Esophagus squamous epithelium (tissue), 5 donors: Measurements from ENCODE around the gene CLCN7. TPM values are rescaled to one million over a fixed set of nuclear protein-coding genes. Genes with fewer than 3 reads are reported as not detected.

Experiments
- DNase-seq: peaks from one replicate; lab custom pipeline; 2025; lab: John Stamatoyannopoulos, UW
- H3K27ac ChIP-seq, 4 donors: fragments of 200-600 bp; sonication (generic); one replicate each; pipeline ENCODE4 v1.5.1; 2016 to 2019; ENCODE audit warnings: mild to moderate bottlenecking in 1 of 4
- H3K27me3 ChIP-seq, 4 donors: fragments of 200-600 bp; sonication (generic); 1 replicate in 3 of 4; 2 replicates in 1 of 4; pipeline versions ENCODE4 v1.5.1 to v1.6.0; 2017 to 2021; ENCODE audit warnings: antibody characterized with exemption in 1 of 4
- H3K36me3 ChIP-seq, 3 donors: fragments of 200-600 bp; sonication (generic); one replicate each; pipeline ENCODE4 v1.5.1; 2016 to 2019
- H3K4me1 ChIP-seq, 3 donors: fragments of 200-600 bp; sonication (generic); one replicate each; pipeline ENCODE4 v1.5.1; 2017 to 2019
- H3K4me3 ChIP-seq, 4 donors: fragments of 200-600 bp; sonication (generic); 1 replicate in 3 of 4; 2 replicates in 1 of 4; pipeline ENCODE4 v1.5.1; 2016 to 2019; ENCODE audit warnings: mild to moderate bottlenecking in 2 of 4, moderate library complexity in 1 of 4
- H3K9me3 ChIP-seq, 3 donors: fragments of 200-600 bp; sonication (generic); one replicate each; pipeline ENCODE4 v1.5.1; 2016 to 2019
- CTCF ChIP-seq, 6 experiments: fragments of 450-650 bp in 4 of 6; fragments of 200-600 bp in 2 of 6; sonication (generic) in 2 of 6; IDR thresholded peaks; one replicate each; pipeline ENCODE4 v1.5.1; 2016 to 2019; ENCODE audit warnings: antibody characterized with exemption in 6 of 6, mild to moderate bottlenecking in 4 of 6, moderate library complexity in 4 of 6
- POLR2A ChIP-seq, 4 donors: fragments of 450-650 bp; IDR thresholded peaks; one replicate each; pipeline ENCODE4 v1.6.1; 2017; ENCODE audit warnings: antibody characterized with exemption in 4 of 4, mild to moderate bottlenecking in 4 of 4, moderate library complexity in 3 of 4
- WGBS, 2 donors: methylation state at CpG; one replicate each; pipeline ENCODE4 v1.1.5; 2018; 5-methylcytosine and 5-hydroxymethylcytosine counted together
- intact Hi-C: fragments of 100-400 bp; cut with DNase I; formaldehyde crosslinking; loops from one replicate; pipeline ENCODE4 v1.15.0; 2022
- total RNA-seq, 4 donors: library from RNA; depleted of rRNA; stranded (reverse); fragments of >200 nt; gene quantifications; one replicate each; pipeline ENCODE4 v1.1.0, GENCODE V29; 2016
- donor health status: DM: yes; HTN: yes; CAD: no.

The CLCN7 gene
- total RNA-seq, 4 donors from 2014 or later: 21.5 to 41.2 (median 33.6) TPM

GRCh38 chr16:1510941-1511351 lies 36.1 kb upstream of the CLCN7 start:
- WGBS, 2 donors: 70 to 85% methylated on average over 2 to 4 of the region's 26 CpGs

GRCh38 chr16:1510272-1510671 lies 35.4 kb upstream of the CLCN7 start:
- peaks cover 5 to 72% (median 5%) of the 10 kb centered on the region in 3 donors for H3K36me3 ChIP-seq
- DNase-seq: no peak
- peaks cover 0 to 27% (median 12%) of the 10 kb centered on the region in 3 donors for H3K4me1 ChIP-seq
- intact Hi-C loops: no loop called here
- peaks cover 0 to 8% (median 0%) of the 10 kb centered on the region in 3 donors for H3K9me3 ChIP-seq
- no peak for TF ChIP-seq POLR2A (IDR thresholded peaks at IDR 0.05)
- TF ChIP-seq CTCF (IDR thresholded peaks at IDR 0.05): no peak
- no peaks in the 10 kb centered on the region for H3K27me3 ChIP-seq
- 76 to 93% methylated on average over 3 of the region's 10 CpGs for WGBS, 2 donors
- no peak overlapping the region for H3K4me3 ChIP-seq
- peak overlapping the region; percentile 6 to 59 (median 34) for H3K27ac ChIP-seq

More at GRCh38 chr16:1510941-1511351, 36.1 kb upstream of the CLCN7 start:
- Histone ChIP-seq H3K36me3 (peaks cover 5 to 65% (median 5%) of the 10 kb centered on the region in 3 donors), H3K9me3 (peaks cover 0 to 8% (median 0%) of the 10 kb centered on the region in 3 donors), H3K4me3 (no peak overlapping the region), H3K4me1 (peaks cover 0 to 27% (median 12%) of the 10 kb centered on the region in 3 donors), H3K27ac (no peak overlapping the region), H3K27me3 (no peaks in the 10 kb centered on the region)
- TF ChIP-seq CTCF (IDR thresholded peaks at IDR 0.05): no peak
- TF ChIP-seq POLR2A (IDR thresholded peaks at IDR 0.05): no peak
- DNase-seq: no peak
- intact Hi-C loops: no loop called here

- no peak for TF ChIP-seq CTCF (IDR thresholded peaks at IDR 0.05)
- TF ChIP-seq POLR2A (IDR thresholded peaks at IDR 0.05): no peak
- DNase-seq: no peak
- peak overlapping the region; percentile 6 to 59 (median 34) for H3K27ac ChIP-seq
- peaks cover 5 to 78% (median 5%) of the 10 kb centered on the region in 3 donors for H3K36me3 ChIP-seq
- H3K27me3 ChIP-seq: no peaks in the 10 kb centered on the region
- intact Hi-C loops: no loop called here
- no peak overlapping the region for H3K4me3 ChIP-seq
- 83% methylated on average over 10 of the region's 44 CpGs; no CpG with 5 or more reads in 1 of the 2 donors for WGBS, 2 donors
- peaks cover 0 to 27% (median 12%) of the 10 kb centered on the region in 3 donors for H3K4me1 ChIP-seq
- peaks cover 0 to 7% (median 0%) of the 10 kb centered on the region in 3 donors for H3K9me3 ChIP-seq
Measured at GRCh38 chr16:1509307-1510221, 34.7 kb upstream of the CLCN7 start.

GRCh38 chr16:1508494-1509187 lies 33.8 kb upstream of the CLCN7 start:
- no peak for DNase-seq
- TF ChIP-seq CTCF (IDR thresholded peaks at IDR 0.05) (no peak), POLR2A (IDR thresholded peaks at IDR 0.05) (no peak)
- no peaks in the 10 kb centered on the region for H3K27me3 ChIP-seq
- H3K4me1 ChIP-seq: peaks cover 0 to 27% (median 12%) of the 10 kb centered on the region in 3 donors
- peak overlapping the region in 2 of 4 donors; percentile 44 to 59 for H3K27ac ChIP-seq
- H3K9me3 ChIP-seq: no peaks in the 10 kb centered on the region
- 93 to 100% methylated on average over 2 to 9 of the region's 24 CpGs for WGBS, 2 donors
- H3K4me3 ChIP-seq: no peak overlapping the region
- peaks cover 5 to 71% (median 5%) of the 10 kb centered on the region in 3 donors for H3K36me3 ChIP-seq
- intact Hi-C loops: no loop called here
